ENCODE measurements around the gene NBEA.
"Not testable (repeated sequence)": the region's sequence is repeated elsewhere in the genome, so short reads cannot be mapped to it uniquely, and the experiment has no call there.

The NBEA gene

GRCh38 chr13:35309706-35310105 lies 367.6 kb downstream of the NBEA start:
- DNase-seq, result no peak

GRCh38 chr13:35332134-35332533 lies 390.1 kb downstream of the NBEA start:
- no peak for DNase-seq

- no peak for DNase-seq
These were observed 391.1 kb downstream of the NBEA start for GRCh38 chr13:35333157-35333556.

- DNase-seq, result no peak
These were observed 400.4 kb downstream of the NBEA start for GRCh38 chr13:35342440-35342839.

- no peak for DNase-seq
These were observed 401.3 kb downstream of the NBEA start for GRCh38 chr13:35343417-35343816.

GRCh38 chr13:35345992-35346391 lies 403.9 kb downstream of the NBEA start:
- DNase-seq, result no peak

- no peak for DNase-seq
These were observed 404.4 kb downstream of the NBEA start for GRCh38 chr13:35346494-35346893.

- DNase-seq, result no peak
These were observed 405.7 kb downstream of the NBEA start for GRCh38 chr13:35347679-35348205.

- no peak for DNase-seq
These were observed 407.0 kb downstream of the NBEA start for GRCh38 chr13:35349052-35349451.

- DNase-seq, result no peak
These were observed 407.7 kb downstream of the NBEA start for GRCh38 chr13:35349673-35350278.

GRCh38 chr13:35354285-35354684 lies 412.2 kb downstream of the NBEA start:
- DNase-seq, result no peak

GRCh38 chr13:35354882-35355281 lies 412.8 kb downstream of the NBEA start:
- DNase-seq, result no peak

- DNase-seq, result no peak
These were observed 414.5 kb downstream of the NBEA start for GRCh38 chr13:35356572-35356971.

GRCh38 chr13:35365883-35366282 lies 423.8 kb downstream of the NBEA start:
- DNase-seq, result no peak

- DNase-seq, result no peak
These were observed 425.5 kb downstream of the NBEA start for GRCh38 chr13:35367586-35367985.

- no peak for DNase-seq
These were observed 436.9 kb downstream of the NBEA start for GRCh38 chr13:35378939-35379338.

- no peak for DNase-seq
These were observed 437.6 kb downstream of the NBEA start for GRCh38 chr13:35379663-35380062.

GRCh38 chr13:35387682-35388250 lies 445.7 kb downstream of the NBEA start:
- DNase-seq, result no peak

GRCh38 chr13:35388441-35389355 lies 446.6 kb downstream of the NBEA start:
- no peak for DNase-seq

- no peak for DNase-seq
These were observed 447.5 kb downstream of the NBEA start for GRCh38 chr13:35389535-35389934.

- DNase-seq, result no peak
These were observed 450.7 kb downstream of the NBEA start for GRCh38 chr13:35392768-35393167.

GRCh38 chr13:35393886-35394285 lies 451.8 kb downstream of the NBEA start:
- no peak for DNase-seq

GRCh38 chr13:35408285-35408684 lies 466.2 kb downstream of the NBEA start:
- DNase-seq, result not testable (repeated sequence)

Measured in activated CD4-positive, alpha-beta T cell treated with anti-CD3 and anti-CD28 coated beads, Interleukin-10, Interleukin-2, amounts not matched to agents 100 ng/mL and 50 ng/mL, durations not matched to agents 16 hours and 8 hours (primary cell).